Measurements from ENCODE around the gene TRAP1. TPM values are rescaled to one million over a fixed set of nuclear protein-coding genes. Genes with fewer than 3 reads are reported as not detected.

Gene TRAP1
- total RNA-seq, 4 donors from 2014 or later, result 40.1 to 89.7 (median 47.7) TPM

GRCh38 chr16:3654249-3654991 lies 62.9 kb downstream of the TRAP1 start, which contains the start of gene DNASE1:
Gene DNASE1 (plus strand): TSS chr16:3654691. CDS start chr16:3655374, 683 bp downstream.
- TF ChIP-seq CTCF (IDR thresholded peaks at IDR 0.05; ENCODE audit: low read depth), result no peak

- no peak for TF ChIP-seq CTCF (IDR thresholded peaks at IDR 0.05; ENCODE audit: low read depth)
Observed at GRCh38 chr16:3652373-3653195, 64.7 kb downstream of the TRAP1 start.

GRCh38 chr16:3651461-3652372 lies 65.6 kb downstream of the TRAP1 start:
- TF ChIP-seq CTCF (IDR thresholded peaks at IDR 0.05; ENCODE audit: low read depth), result no peak

- TF ChIP-seq CTCF (IDR thresholded peaks at IDR 0.05; ENCODE audit: low read depth), result no peak
Observed at GRCh38 chr16:3650631-3651265, 66.6 kb downstream of the TRAP1 start.

- no peak for TF ChIP-seq CTCF (IDR thresholded peaks at IDR 0.05; ENCODE audit: low read depth)
Observed at GRCh38 chr16:3646348-3646920, 70.9 kb downstream of the TRAP1 start.

- TF ChIP-seq CTCF (IDR thresholded peaks at IDR 0.05; ENCODE audit: low read depth), result no peak
Observed at GRCh38 chr16:3645504-3646347, 71.6 kb downstream of the TRAP1 start.
